ENCODE results near the gene PNMA8A.

Gene PNMA8A

DNA sequence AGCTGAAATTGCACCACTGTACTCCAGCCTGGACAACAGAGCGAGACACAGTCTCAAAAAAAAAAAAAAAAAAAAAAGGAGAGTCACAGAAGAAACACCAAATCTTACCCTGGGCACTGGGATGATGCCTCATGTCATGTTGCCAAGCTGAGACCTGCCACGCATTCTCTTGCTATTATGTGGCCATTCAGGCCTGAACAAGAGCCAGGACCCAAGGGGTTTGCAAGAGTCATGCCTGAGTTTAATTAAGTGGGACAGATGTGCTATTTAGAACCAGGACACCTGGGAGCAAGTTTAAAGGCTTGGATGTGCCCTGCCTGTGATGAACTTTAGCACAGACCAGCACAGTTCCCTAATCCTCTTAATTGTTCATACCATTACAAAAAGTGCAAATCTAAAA, 9.8 kb downstream of the PNMA8A start:
- TF ChIP-seq, protein P1, sequence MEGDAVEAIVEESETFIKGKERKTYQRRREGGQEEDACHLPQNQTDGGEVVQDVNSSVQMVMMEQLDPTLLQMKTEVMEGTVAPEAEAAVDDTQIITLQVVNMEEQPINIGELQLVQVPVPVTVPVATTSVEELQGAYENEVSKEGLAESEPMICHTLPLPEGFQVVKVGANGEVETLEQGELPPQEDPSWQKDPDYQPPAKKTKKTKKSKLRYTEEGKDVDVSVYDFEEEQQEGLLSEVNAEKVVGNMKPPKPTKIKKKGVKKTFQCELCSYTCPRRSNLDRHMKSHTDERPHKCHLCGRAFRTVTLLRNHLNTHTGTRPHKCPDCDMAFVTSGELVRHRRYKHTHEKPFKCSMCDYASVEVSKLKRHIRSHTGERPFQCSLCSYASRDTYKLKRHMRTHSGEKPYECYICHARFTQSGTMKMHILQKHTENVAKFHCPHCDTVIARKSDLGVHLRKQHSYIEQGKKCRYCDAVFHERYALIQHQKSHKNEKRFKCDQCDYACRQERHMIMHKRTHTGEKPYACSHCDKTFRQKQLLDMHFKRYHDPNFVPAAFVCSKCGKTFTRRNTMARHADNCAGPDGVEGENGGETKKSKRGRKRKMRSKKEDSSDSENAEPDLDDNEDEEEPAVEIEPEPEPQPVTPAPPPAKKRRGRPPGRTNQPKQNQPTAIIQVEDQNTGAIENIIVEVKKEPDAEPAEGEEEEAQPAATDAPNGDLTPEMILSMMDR (IDR thresholded peaks at IDR 0.05; ENCODE audit: insufficient read depth, low read length, missing control alignments): no peak
- DNase-seq (ENCODE audit: low read depth, low spot score): no peak
- ChIA-PET POLR2A (no interaction called here), CTCF (interaction anchor here (1.0 kb wide), 1 partner anchor 13 kb away, joined by 3 read pairs; no protein-coding TSS in a partner anchor)
- H3K4me3 ChIP-seq (ENCODE audit: low read depth, low read length): no peak overlapping the region

DNA sequence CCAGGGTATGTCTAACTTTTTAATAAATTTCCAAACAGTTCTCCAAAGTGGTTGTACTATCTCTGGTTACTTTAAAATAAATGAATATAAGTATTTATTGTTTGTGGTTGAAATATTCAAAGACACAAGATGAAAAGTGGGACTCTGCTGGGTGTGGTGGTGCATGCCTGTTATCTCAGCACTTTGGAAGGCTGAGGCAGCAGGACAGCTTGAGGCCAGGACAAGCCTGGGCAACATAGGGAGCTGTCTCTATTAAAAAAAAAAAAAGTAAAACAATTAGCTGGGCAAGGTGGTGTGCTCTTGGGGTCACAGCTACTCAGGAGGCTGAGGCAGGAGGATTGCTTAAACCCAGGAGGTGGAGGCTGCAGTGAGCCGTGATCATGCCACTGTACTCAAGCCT, 10.4 kb downstream of the PNMA8A start:
- POLR2A ChIA-PET: no interaction called here
- H3K4me3 ChIP-seq (ENCODE audit: low read depth, low read length): no peak overlapping the region
- TF ChIP-seq, protein P1 (IDR thresholded peaks at IDR 0.05; ENCODE audit: insufficient read depth, low read length, missing control alignments): no peak
- no peak for DNase-seq (ENCODE audit: low read depth, low spot score)
- CTCF ChIA-PET: interaction anchor here (1.0 kb wide), 1 partner anchor 13 kb away, joined by 3 read pairs; no protein-coding TSS in a partner anchor

GRCh38 chr19:46460055-46460454, 11.3 kb downstream of the PNMA8A start:
- TF ChIP-seq, protein P1 (IDR thresholded peaks at IDR 0.05; ENCODE audit: insufficient read depth, low read length, missing control alignments): no peak
- no peak overlapping the region for H3K4me3 ChIP-seq (ENCODE audit: low read depth, low read length)
- POLR2A ChIA-PET: no interaction called here
- no peak for DNase-seq (ENCODE audit: low read depth, low spot score)
- CTCF ChIA-PET: interaction anchor here (0.6 to 0.8 kb wide), 2 partner anchors 58 to 113 kb away, joined by 3 read pairs; no protein-coding TSS in a partner anchor

GRCh38 chr19:46456930-46457329, 14.4 kb downstream of the PNMA8A start:
- DNase-seq (ENCODE audit: low read depth, low spot score): no peak
- TF ChIP-seq, protein P1 (IDR thresholded peaks at IDR 0.05; ENCODE audit: insufficient read depth, low read length, missing control alignments): no peak
- POLR2A ChIA-PET: no interaction called here
- CTCF ChIA-PET: interaction anchor here (0.6 to 1.1 kb wide), 2 partner anchors 57 to 62 kb away, joined by 3 to 4 read pairs; no protein-coding TSS in a partner anchor
- no peak overlapping the region for H3K4me3 ChIP-seq (ENCODE audit: low read depth, low read length)

DNA sequence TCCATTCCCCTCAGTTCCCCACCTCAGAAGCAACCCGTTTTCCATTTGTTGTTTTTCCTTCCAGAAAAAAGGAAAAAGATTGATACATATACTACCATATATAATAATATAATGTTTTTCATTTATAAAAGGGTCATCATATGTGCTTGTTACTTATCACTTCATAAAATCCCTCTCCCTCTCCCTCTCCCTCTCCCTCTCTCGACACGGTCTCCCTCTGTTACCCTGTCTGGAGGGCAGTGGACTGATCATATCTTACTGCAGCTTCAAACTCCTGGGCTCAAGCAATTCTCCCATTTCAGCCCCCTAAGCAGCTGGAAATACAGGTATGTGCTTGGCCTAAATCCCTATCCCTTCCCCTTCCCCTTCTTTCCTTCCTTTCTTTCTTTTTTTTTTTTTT, 17.1 kb downstream of the PNMA8A start:
- ChIA-PET CTCF (no interaction called here), POLR2A (no interaction called here)
- TF ChIP-seq, protein P1 (IDR thresholded peaks at IDR 0.05; ENCODE audit: insufficient read depth, low read length, missing control alignments): no peak
- no peak for DNase-seq (ENCODE audit: low read depth, low spot score)
- no peak overlapping the region for H3K4me3 ChIP-seq (ENCODE audit: low read depth, low read length)

DNA sequence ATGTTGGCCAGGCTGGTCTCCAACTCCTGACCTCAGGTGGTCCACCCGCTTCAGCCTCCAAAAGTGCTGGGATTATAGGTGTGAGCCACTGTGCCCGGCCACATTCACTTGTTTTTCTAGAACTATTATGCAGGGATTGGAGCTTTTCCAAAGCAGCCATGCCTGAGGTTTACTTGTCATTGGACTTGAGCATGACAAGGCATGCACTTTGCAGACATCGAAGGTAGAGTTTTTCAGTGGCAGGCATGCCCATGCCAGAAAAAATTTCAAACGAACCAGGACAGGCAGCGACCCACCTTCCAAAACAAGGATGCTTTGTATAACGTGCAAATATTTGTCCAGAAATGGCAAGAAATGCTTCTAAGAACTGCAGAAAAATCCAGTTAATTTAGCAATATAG, 17.7 kb downstream of the PNMA8A start:
- CTCF ChIA-PET: no interaction called here

More for the DNA sequence above, 17.7 kb downstream of the PNMA8A start:
- TF ChIP-seq, protein P1 (IDR thresholded peaks at IDR 0.05; ENCODE audit: insufficient read depth, low read length, missing control alignments): no peak
- POLR2A ChIA-PET: no interaction called here
- H3K4me3 ChIP-seq (ENCODE audit: low read depth, low read length): no peak overlapping the region
- no peak for DNase-seq (ENCODE audit: low read depth, low spot score)

Measured in AG04449 (cell line).